K562 (cell line): ENCODE measurements around the gene SUSD5. TPM values are rescaled to one million over a fixed set of nuclear protein-coding genes. Genes with fewer than 3 reads are reported as not detected.

Experiments
- BCL6 ChIP-seq: fragments of 250-450 bp; sonication (Bioruptor Pico); IDR thresholded peaks from 2 replicates; pipeline ENCODE4 v1.4.0; 2020
- CREM ChIP-seq: IDR thresholded peaks from 2 replicates; pipeline ENCODE4 v1.6.1; 2014; ENCODE audit warnings: antibody characterized with exemption, low read depth
- CSDE1 ChIP-seq, 2 experiments: fragments of 450-650 bp; IDR thresholded peaks; 2 replicates each; pipeline ENCODE4 v1.6.1; 2016; ENCODE audit warnings: mild to moderate bottlenecking in 1 of 2
- DDX20 ChIP-seq: fragments of 450-650 bp; IDR thresholded peaks from 2 replicates; pipeline ENCODE4 v1.6.1; 2016; ENCODE audit warnings: missing genetic modification characterization, low read depth, mild to moderate bottlenecking, missing compliant biosample characterization, moderate library complexity
- GABPB1 ChIP-seq: sonication (generic); formaldehyde crosslinking; IDR thresholded peaks from 2 replicates; pipeline ENCODE4 v1.8.0; 2022; ENCODE audit warnings: mild to moderate bottlenecking, missing genetic modification reagents
- MEIS2 ChIP-seq: fragments of 450-650 bp; IDR thresholded peaks from 2 replicates; pipeline ENCODE4 v1.6.1; 2014; ENCODE audit warnings: mild to moderate bottlenecking; ENCODE audit not compliant: partially characterized antibody
- RBM15 ChIP-seq: fragments of 200-400 bp; formaldehyde crosslinking; IDR thresholded peaks from 2 replicates; pipeline ENCODE4 v1.6.1; 2018; ENCODE audit warnings: mild to moderate bottlenecking, low read length, moderate library complexity; ENCODE audit not compliant: insufficient read depth
- STAG1 ChIP-seq: sonication (generic); formaldehyde crosslinking; IDR thresholded peaks from 2 replicates; pipeline ENCODE4 v1.5.0; 2020; ENCODE audit warnings: missing genetic modification reagents, borderline replicate concordance
- ZFP30 ChIP-seq: fragments of 250-450 bp; sonication (Bioruptor Pico); IDR thresholded peaks from 2 replicates; pipeline ENCODE4 v1.8.0; 2022; ENCODE audit warnings: moderate library complexity, mild to moderate bottlenecking, inconsistent platforms, borderline replicate concordance
- polyA plus RNA-seq, 8 experiments: library from polyadenylated mRNA; depleted of rRNA in 4 of 8; stranded (reverse) in 5 of 8; unstranded in 3 of 8; fragments of >200 nt; fragmentation: Nextera tagmentation in 2 of 8; fragmentation: Illumina TruSeq in 1 of 8; extraction: Ambion mirVana in 2 of 8; extraction: Trizol in 1 of 8; gene quantifications; 2 replicates each; pipeline versions ENCODE4 v1.2.1 to v1.2.3, GENCODE V29; 2011 to 2014; ENCODE audit warnings: inconsistent platforms in 1 of 8, missing spikeins in 1 of 8
- total RNA-seq, 7 experiments: library from RNA; depleted of rRNA in 6 of 7; stranded (reverse); fragments of >200 nt in 6 of 7; fragmentation: Illumina TruSeq in 2 of 7; extraction: Trizol in 2 of 7; gene quantifications; 2 replicates each; pipeline versions ENCODE4 v1.2.1 to v1.2.3, GENCODE V29; 2011 to 2021; ENCODE audit warnings: low replicate concordance in 1 of 7
- TF ChIP-seq, protein P1 (sequence below), 2 experiments: IDR thresholded peaks; 2 replicates each; pipeline ENCODE4 v1.6.1; 2012; ENCODE audit warnings: improper control_type of control experiment in 2 of 2, low read depth in 2 of 2, low read length in 2 of 2, borderline replicate concordance in 1 of 2
- TF ChIP-seq, protein P2 (sequence below), 3 experiments: IDR thresholded peaks in 2 of 3; conservative IDR thresholded peaks in 1 of 3; 2 replicates each; pipeline ENCODE4 v1.5.1; 2011 to 2012; ENCODE audit warnings: low read length in 3 of 3, mild to moderate bottlenecking in 3 of 3, control low read depth in 2 of 3, improper control_type of control experiment in 1 of 3, inconsistent platforms in 1 of 3, low read depth in 1 of 3, mixed read lengths in 1 of 3, moderate library complexity in 1 of 3; ENCODE audit not compliant: insufficient read depth in 2 of 3
- TF ChIP-seq, protein P3 (sequence below): fragments of 200-400 bp; formaldehyde crosslinking; IDR thresholded peaks from 2 replicates; pipeline ENCODE4 v1.6.1; 2017; ENCODE audit warnings: mild to moderate bottlenecking, low read depth, low read length, moderate library complexity
- TF ChIP-seq, protein P4 (sequence below), 2 experiments: fragments of 450-650 bp; formaldehyde crosslinking in 1 of 2; IDR thresholded peaks; 2 replicates each; pipeline versions ENCODE4 v1.4.0 to v1.6.1; 2014 to 2020; ENCODE audit warnings: mild to moderate bottlenecking in 2 of 2, borderline replicate concordance in 1 of 2, low read depth in 1 of 2

SUSD5 gene
- total and polyA plus RNA-seq, 9 of the 15 experiments (the other 6 are each of a cell fraction or from before 2014, with no cell fraction given): not detected

DNA sequence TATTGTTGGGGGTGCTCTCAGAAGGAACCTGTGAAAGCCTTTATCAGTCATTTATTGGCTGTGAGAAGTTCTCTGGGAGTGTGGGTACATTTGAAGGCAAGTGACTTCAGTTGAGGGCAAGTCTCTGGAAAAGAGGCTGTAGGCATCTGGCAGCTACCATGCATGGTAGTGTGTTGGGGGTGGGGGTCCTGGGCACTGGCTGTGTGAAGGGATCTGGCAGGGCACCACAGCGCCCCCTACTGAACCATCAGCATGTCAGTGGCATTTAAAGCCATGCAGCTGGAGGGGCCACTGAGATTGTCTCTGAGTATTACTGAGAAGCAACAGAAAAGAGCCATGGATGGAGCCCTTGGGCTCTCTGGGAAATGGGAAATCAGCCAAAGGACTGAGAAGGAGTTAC, 74.2 kb downstream of the SUSD5 start (continued):
- TF ChIP-seq, protein P1, sequence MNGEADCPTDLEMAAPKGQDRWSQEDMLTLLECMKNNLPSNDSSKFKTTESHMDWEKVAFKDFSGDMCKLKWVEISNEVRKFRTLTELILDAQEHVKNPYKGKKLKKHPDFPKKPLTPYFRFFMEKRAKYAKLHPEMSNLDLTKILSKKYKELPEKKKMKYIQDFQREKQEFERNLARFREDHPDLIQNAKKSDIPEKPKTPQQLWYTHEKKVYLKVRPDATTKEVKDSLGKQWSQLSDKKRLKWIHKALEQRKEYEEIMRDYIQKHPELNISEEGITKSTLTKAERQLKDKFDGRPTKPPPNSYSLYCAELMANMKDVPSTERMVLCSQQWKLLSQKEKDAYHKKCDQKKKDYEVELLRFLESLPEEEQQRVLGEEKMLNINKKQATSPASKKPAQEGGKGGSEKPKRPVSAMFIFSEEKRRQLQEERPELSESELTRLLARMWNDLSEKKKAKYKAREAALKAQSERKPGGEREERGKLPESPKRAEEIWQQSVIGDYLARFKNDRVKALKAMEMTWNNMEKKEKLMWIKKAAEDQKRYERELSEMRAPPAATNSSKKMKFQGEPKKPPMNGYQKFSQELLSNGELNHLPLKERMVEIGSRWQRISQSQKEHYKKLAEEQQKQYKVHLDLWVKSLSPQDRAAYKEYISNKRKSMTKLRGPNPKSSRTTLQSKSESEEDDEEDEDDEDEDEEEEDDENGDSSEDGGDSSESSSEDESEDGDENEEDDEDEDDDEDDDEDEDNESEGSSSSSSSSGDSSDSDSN (IDR thresholded peaks at IDR 0.05; ENCODE audit: borderline replicate concordance in 1 of 2, low read depth in 2 of 2, low read length in 2 of 2): 0 out of 4 replicates have a peak, but pooled peaks of 1 of the 2 experiments have one; percentile 17
- TF ChIP-seq, protein P2, sequence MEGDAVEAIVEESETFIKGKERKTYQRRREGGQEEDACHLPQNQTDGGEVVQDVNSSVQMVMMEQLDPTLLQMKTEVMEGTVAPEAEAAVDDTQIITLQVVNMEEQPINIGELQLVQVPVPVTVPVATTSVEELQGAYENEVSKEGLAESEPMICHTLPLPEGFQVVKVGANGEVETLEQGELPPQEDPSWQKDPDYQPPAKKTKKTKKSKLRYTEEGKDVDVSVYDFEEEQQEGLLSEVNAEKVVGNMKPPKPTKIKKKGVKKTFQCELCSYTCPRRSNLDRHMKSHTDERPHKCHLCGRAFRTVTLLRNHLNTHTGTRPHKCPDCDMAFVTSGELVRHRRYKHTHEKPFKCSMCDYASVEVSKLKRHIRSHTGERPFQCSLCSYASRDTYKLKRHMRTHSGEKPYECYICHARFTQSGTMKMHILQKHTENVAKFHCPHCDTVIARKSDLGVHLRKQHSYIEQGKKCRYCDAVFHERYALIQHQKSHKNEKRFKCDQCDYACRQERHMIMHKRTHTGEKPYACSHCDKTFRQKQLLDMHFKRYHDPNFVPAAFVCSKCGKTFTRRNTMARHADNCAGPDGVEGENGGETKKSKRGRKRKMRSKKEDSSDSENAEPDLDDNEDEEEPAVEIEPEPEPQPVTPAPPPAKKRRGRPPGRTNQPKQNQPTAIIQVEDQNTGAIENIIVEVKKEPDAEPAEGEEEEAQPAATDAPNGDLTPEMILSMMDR (IDR thresholded peaks at IDR 0.05 in 2 of 3, conservative IDR thresholded peaks at IDR 0.05 in 1 of 3; ENCODE audit: insufficient read depth in 2 of 3, low read depth in 1 of 3, low read length in 3 of 3): peak; percentile 74 to 92 (median 76)
- 0 out of 2 replicates have a peak, but pooled peaks have one; percentile 15 for TF ChIP-seq CREM
- TF ChIP-seq RBM15: no peak
- no peak for TF ChIP-seq ZFP30
- TF ChIP-seq, protein P3, sequence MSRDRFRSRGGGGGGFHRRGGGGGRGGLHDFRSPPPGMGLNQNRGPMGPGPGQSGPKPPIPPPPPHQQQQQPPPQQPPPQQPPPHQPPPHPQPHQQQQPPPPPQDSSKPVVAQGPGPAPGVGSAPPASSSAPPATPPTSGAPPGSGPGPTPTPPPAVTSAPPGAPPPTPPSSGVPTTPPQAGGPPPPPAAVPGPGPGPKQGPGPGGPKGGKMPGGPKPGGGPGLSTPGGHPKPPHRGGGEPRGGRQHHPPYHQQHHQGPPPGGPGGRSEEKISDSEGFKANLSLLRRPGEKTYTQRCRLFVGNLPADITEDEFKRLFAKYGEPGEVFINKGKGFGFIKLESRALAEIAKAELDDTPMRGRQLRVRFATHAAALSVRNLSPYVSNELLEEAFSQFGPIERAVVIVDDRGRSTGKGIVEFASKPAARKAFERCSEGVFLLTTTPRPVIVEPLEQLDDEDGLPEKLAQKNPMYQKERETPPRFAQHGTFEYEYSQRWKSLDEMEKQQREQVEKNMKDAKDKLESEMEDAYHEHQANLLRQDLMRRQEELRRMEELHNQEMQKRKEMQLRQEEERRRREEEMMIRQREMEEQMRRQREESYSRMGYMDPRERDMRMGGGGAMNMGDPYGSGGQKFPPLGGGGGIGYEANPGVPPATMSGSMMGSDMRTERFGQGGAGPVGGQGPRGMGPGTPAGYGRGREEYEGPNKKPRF: no peak
- TF ChIP-seq STAG1 (CRISPR knock-in tag): 0 out of 2 replicates have a peak, but pooled peaks have one; percentile 12
- TF ChIP-seq CSDE1 (IDR thresholded peaks at IDR 0.05): no peak
- peak; percentile 29 for TF ChIP-seq MEIS2
- TF ChIP-seq DDX20 (tag): no peak
- TF ChIP-seq BCL6 (CRISPR knock-in tag): no peak
- TF ChIP-seq, protein P4, sequence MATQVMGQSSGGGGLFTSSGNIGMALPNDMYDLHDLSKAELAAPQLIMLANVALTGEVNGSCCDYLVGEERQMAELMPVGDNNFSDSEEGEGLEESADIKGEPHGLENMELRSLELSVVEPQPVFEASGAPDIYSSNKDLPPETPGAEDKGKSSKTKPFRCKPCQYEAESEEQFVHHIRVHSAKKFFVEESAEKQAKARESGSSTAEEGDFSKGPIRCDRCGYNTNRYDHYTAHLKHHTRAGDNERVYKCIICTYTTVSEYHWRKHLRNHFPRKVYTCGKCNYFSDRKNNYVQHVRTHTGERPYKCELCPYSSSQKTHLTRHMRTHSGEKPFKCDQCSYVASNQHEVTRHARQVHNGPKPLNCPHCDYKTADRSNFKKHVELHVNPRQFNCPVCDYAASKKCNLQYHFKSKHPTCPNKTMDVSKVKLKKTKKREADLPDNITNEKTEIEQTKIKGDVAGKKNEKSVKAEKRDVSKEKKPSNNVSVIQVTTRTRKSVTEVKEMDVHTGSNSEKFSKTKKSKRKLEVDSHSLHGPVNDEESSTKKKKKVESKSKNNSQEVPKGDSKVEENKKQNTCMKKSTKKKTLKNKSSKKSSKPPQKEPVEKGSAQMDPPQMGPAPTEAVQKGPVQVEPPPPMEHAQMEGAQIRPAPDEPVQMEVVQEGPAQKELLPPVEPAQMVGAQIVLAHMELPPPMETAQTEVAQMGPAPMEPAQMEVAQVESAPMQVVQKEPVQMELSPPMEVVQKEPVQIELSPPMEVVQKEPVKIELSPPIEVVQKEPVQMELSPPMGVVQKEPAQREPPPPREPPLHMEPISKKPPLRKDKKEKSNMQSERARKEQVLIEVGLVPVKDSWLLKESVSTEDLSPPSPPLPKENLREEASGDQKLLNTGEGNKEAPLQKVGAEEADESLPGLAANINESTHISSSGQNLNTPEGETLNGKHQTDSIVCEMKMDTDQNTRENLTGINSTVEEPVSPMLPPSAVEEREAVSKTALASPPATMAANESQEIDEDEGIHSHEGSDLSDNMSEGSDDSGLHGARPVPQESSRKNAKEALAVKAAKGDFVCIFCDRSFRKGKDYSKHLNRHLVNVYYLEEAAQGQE (IDR thresholded peaks at IDR 0.05; ENCODE audit: borderline replicate concordance): peak; percentile 45
- TF ChIP-seq, protein P4 (CRISPR knock-in tag; IDR thresholded peaks at IDR 0.05; ENCODE audit: low read depth): no peak
- TF ChIP-seq GABPB1: no peak
